ENCODE results near the gene SPAG8.

Gene SPAG8

DNA sequence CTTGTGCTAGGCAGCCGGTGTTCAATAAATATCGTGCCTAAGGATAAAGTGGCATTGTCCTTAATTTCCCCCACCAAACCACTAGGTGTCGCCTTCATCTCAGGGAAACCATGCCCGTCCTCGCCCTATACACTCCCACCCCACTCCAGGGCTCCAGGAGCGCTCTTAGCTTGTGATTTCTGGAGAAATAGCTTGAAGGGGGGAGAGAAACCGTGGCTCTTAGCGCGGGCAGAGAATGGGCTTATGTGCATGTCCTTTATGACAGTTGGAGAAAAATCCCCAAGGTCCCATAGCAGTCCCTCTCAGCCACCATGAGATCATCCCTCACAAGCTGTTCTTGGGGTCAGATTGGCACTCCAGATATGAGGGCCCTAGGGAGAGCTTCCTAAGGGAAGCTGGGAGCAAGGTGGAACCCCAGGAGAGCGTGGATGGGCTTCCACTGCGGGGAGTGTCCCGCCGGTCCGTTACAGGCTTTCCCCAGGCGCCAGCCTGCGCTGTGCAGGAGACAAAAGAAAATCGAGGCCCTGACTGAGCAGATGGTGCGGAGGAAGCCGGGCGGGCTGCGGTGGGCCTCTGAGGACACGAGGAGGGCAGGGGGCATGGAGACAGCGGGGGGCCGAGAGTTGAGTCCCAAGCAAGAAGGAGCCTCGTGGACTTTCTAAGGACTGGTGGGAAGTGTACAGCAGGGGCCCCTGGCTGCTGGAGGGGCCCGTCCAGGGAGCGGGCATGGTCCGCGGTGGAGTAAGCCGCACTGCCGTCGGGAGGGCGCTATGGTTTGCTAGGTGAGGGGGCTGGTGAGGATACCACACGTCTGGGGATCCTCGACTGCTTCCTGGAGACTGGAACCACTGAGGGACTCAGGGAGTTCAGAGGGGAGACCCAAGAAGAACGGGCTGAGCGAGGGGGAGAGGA lies 21.4 kb downstream of the SPAG8 start:
- no peaks in the 10 kb centered on the region for H3K79me2 ChIP-seq (ENCODE audit: low read length)
- H2AFZ ChIP-seq (ENCODE audit: low read length), result no peak overlapping the region
- no peak overlapping the region for H3K27ac ChIP-seq (ENCODE audit: low read length)
- TF ChIP-seq, protein P1, sequence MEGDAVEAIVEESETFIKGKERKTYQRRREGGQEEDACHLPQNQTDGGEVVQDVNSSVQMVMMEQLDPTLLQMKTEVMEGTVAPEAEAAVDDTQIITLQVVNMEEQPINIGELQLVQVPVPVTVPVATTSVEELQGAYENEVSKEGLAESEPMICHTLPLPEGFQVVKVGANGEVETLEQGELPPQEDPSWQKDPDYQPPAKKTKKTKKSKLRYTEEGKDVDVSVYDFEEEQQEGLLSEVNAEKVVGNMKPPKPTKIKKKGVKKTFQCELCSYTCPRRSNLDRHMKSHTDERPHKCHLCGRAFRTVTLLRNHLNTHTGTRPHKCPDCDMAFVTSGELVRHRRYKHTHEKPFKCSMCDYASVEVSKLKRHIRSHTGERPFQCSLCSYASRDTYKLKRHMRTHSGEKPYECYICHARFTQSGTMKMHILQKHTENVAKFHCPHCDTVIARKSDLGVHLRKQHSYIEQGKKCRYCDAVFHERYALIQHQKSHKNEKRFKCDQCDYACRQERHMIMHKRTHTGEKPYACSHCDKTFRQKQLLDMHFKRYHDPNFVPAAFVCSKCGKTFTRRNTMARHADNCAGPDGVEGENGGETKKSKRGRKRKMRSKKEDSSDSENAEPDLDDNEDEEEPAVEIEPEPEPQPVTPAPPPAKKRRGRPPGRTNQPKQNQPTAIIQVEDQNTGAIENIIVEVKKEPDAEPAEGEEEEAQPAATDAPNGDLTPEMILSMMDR (IDR thresholded peaks at IDR 0.05; ENCODE audit: low read length), result peak; percentile 85
- TF ChIP-seq EZH2 (optimal IDR thresholded peaks at IDR 0.05; ENCODE audit: low read depth, low read length), result no peak
- H3K4me3 ChIP-seq (ENCODE audit: low read length), result no peak overlapping the region
- peak; percentile 66 for DNase-seq
- no peaks in the 10 kb centered on the region for H3K9me3 ChIP-seq (replicated peaks; ENCODE audit: insufficient read depth, low read length)
- H4K20me1 ChIP-seq (ENCODE audit: insufficient read depth, low read length), result no peaks in the 10 kb centered on the region
- no peaks in the 10 kb centered on the region for H3K36me3 ChIP-seq (replicated peaks; ENCODE audit: insufficient read depth, low read length)
- peaks cover 12% of the 10 kb centered on the region for H3F3A ChIP-seq (ENCODE audit: insufficient read depth, low read length)
- H3K9ac ChIP-seq (ENCODE audit: low read length), result no peak overlapping the region
- peak overlapping the region; percentile 27; the same call in 1 of the 2 replicates for H3K4me2 ChIP-seq (ENCODE audit: low read depth, low read length)
- H3K9me2 ChIP-seq (replicated peaks; ENCODE audit: insufficient read depth, low read length), result no peaks in the 10 kb centered on the region
- no peaks in the 10 kb centered on the region for H3K27me3 ChIP-seq (replicated peaks; ENCODE audit: insufficient read depth, low read length)
- peaks cover 11% of the 10 kb centered on the region for H3K4me1 ChIP-seq (ENCODE audit: low read length)

DNA sequence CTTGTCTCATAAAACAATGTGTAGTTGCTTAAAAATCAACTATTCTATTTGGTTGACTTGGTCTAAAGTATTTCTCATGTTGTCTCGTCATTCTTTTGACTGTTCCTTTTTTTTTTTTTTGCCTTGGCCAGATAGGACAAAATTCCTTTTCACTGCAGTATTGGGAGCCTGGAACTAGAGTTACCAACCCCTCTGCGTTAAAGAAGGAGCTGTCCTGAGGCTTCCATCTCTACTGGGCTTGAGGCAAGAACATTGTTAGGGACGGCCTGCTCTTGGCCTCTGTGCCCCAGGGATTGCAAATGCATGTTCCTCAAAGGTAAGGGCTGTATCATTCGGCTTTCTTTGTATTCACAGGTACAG lies 22.1 kb downstream of the SPAG8 start:
- Histone ChIP-seq H3K4me2 (ENCODE audit: low read depth, low read length) (peak overlapping the region; percentile 27; the same call in 1 of the 2 replicates), H3K4me3 (ENCODE audit: low read length) (no peak overlapping the region), H3K9ac (ENCODE audit: low read length) (no peak overlapping the region), H3F3A (ENCODE audit: insufficient read depth, low read length) (peaks cover 12% of the 10 kb centered on the region), H4K20me1 (ENCODE audit: insufficient read depth, low read length) (no peaks in the 10 kb centered on the region), H2AFZ (ENCODE audit: low read length) (no peak overlapping the region), H3K4me1 (ENCODE audit: low read length) (peaks cover 13% of the 10 kb centered on the region), H3K27ac (ENCODE audit: low read length) (peak overlapping the region; percentile 33; the same call in 1 of the 2 replicates), H3K79me2 (ENCODE audit: low read length) (no peaks in the 10 kb centered on the region), H3K9me2 (replicated peaks; ENCODE audit: insufficient read depth, low read length) (no peaks in the 10 kb centered on the region), H3K36me3 (replicated peaks; ENCODE audit: insufficient read depth, low read length) (no peaks in the 10 kb centered on the region), H3K27me3 (replicated peaks; ENCODE audit: insufficient read depth, low read length) (no peaks in the 10 kb centered on the region), H3K9me3 (replicated peaks; ENCODE audit: insufficient read depth, low read length) (no peaks in the 10 kb centered on the region)
- no peak for DNase-seq
- TF ChIP-seq, protein P1 (IDR thresholded peaks at IDR 0.05; ENCODE audit: low read length), result no peak
- TF ChIP-seq EZH2 (optimal IDR thresholded peaks at IDR 0.05; ENCODE audit: low read depth, low read length), result no peak
- TF ChIP-seq EZH2phosphoT487 (IDR thresholded peaks at IDR 0.05; ENCODE audit: low read length), result no peak

DNA sequence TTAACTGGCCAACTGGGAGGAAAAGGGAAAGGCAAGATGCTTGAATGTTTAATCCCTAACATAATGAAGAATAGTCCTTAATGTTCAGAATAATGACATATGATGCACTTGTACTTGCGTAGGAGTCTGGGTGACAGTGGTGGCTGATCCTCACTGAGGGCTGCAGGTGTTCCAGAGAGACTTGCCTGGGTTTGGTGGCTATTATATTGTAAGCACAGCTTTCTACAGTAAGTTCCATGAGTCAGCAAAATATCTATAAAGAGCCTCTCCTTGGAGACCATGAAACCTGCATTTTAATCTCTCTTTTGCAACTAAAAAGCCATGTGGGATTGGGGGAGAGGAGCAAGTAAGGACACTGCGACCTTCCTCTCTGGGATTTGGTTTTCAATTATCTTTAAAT lies 22.5 kb downstream of the SPAG8 start:
- H3F3A ChIP-seq (ENCODE audit: insufficient read depth, low read length), result peaks cover 12% of the 10 kb centered on the region
- DNase-seq, result peak; percentile 61
- TF ChIP-seq EZH2phosphoT487 (IDR thresholded peaks at IDR 0.05; ENCODE audit: low read length) (no peak), EZH2 (optimal IDR thresholded peaks at IDR 0.05; ENCODE audit: low read depth, low read length) (no peak)
- TF ChIP-seq, protein P1 (IDR thresholded peaks at IDR 0.05; ENCODE audit: low read length), result no peak
- no peaks in the 10 kb centered on the region for H3K9me2 ChIP-seq (replicated peaks; ENCODE audit: insufficient read depth, low read length)
- no peak overlapping the region for H2AFZ ChIP-seq (ENCODE audit: low read length)
- peak overlapping the region; percentile 33; the same call in 1 of the 2 replicates for H3K27ac ChIP-seq (ENCODE audit: low read length)
- H3K79me2 ChIP-seq (ENCODE audit: low read length), result no peaks in the 10 kb centered on the region
- no peaks in the 10 kb centered on the region for H3K9me3 ChIP-seq (replicated peaks; ENCODE audit: insufficient read depth, low read length)
- H3K4me2 ChIP-seq (ENCODE audit: low read depth, low read length), result peak overlapping the region; percentile 27; the same call in 1 of the 2 replicates
- no peaks in the 10 kb centered on the region for H3K36me3 ChIP-seq (replicated peaks; ENCODE audit: insufficient read depth, low read length)
- no peaks in the 10 kb centered on the region for H3K27me3 ChIP-seq (replicated peaks; ENCODE audit: insufficient read depth, low read length)
- H3K4me1 ChIP-seq (ENCODE audit: low read length), result peaks cover 14% of the 10 kb centered on the region
- H4K20me1 ChIP-seq (ENCODE audit: insufficient read depth, low read length), result no peaks in the 10 kb centered on the region
- H3K4me3 ChIP-seq (ENCODE audit: low read length), result no peak overlapping the region
- H3K9ac ChIP-seq (ENCODE audit: low read length), result no peak overlapping the region

Data from MM.1S (cell line).